HG03565 (cell line): ENCODE measurements around the gene TMEM123.

ENCODE experiments used
- ATAC-seq: cut with Tn5 transposase; IDR thresholded peaks from one replicate; pipeline ENCODE4 v1.9.1; 2021; ENCODE audit warnings: mild to moderate bottlenecking, moderate library complexity; ENCODE audit not compliant: unreplicated experiment

The TMEM123 gene

DNA sequence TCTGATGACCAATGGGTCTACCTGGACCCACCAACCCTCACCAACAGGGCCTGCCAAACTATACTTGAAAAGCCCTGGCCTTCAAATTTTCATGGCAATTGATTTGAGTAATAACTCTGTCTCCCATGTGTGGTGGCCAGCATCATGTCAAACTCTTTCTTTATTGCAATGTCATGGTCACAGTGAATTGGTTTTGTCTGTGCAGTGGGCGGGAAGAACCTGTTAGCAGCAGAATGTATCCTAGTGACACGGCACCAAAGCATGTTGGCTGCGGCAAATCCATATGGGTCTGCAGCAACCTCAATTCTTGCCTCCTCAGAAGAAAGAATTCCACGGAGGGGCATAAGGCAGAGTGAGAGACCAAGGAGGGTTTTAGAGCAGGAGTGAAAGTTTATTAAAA lies 19.6 kb upstream of the TMEM123 start:
- ATAC-seq = no peak

DNA sequence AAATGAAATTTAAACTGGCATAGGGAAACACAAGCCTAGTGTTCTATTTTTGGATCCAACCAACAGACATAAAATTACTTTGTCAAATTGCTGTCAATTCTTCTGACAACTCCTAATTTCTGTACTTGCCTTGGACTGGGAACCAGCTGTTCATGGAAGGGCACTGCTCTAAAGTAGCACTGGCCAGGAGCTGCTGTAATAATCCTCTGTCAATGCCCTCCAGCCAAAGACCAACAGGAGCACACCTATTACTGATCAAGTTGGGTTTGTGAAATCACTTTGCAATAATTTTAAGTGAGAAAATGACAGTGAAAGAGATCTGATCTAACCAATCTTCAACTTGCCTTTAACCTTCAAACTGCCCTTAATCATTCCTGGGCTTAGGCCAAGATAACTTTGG lies 18.9 kb upstream of the TMEM123 start:
- no peak for ATAC-seq

DNA sequence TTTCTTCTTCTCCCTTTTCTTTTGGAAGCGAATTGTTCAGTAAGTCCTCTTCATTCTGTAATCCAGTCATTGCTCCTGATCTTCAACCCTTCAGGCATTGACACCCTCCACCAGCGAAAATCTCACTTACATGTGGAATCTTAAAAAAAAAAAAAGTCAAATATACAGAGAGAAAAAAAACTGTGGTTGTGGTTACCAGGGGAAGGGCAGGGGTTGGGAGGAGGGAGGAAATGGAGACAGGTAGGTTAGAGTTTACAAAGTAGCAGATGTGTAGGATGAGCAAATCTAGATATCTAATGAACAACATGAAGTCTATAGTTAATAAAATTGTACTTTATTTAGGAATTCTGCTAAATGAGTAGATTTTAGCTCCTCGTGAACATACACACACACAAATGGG lies 17.7 kb upstream of the TMEM123 start:
- no peak for ATAC-seq

- ATAC-seq = no peak
These were observed 16.7 kb upstream of the TMEM123 start for GRCh38 chr11:102469196-102469821.

GRCh38 chr11:102468616-102469195 lies 16.1 kb upstream of the TMEM123 start:
- no peak for ATAC-seq

DNA sequence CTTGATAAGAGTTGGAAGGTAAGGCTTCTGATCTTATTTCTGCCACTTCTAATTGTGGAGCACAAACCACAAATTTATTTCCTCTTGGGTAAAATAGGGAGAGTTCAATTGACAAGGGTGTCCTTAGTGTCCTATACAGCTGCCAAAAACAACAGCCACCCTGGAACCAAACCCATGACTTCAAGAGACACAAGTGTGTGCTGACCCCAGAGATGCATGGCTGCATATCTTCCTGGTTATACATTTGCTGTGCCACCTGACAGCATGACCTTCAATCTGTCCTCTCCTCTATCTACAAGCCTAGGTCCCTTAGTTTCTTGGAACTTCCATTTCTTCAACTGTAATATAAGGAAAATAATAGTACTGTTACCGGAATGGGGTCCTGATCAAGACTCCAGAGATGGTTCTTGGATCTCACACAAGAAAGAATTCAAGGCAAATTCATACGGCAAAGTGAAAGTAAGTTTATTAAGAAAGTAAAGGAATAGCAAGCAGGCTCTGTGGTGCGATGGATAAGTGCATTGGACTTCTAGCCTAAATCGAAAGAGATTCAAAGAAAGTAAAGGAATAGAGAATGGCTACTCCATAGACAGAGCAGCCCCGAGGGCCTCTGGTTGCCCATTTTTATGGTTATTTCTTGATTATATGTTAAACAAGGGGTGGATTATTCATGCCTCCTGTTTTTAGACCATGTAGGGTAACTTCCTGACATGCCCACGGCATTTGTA lies 15.5 kb upstream of the TMEM123 start:
- no peak for ATAC-seq

DNA sequence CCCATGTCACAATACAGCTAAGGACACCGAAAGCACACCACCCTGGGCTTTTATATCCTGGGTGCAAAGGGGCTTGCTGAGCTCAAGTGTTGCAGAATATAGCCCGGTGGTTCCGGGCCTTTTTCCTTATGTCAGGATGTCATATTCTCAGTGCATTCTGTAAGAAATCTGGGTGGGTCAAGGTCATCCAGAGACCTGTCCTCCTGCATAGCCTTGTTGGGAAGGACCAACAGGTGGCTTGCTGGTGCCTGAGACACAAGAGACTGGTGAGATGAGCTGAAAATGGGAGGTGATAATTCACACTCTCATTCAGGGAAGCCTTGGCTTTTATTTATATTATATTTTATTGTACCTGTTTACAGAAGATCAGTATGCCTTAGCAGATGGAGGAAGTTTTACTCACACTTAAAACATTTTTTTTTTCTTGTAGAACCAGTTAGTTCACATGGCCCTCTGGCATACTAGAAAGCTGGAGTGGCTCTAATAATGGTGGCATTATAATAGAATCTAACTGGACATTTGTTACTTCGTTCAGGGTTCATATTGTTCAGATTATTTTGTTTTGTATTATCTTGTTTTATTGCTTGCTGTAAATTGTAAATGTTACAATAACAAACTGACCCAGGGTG lies 14.6 kb upstream of the TMEM123 start:
- ATAC-seq = no peak

DNA sequence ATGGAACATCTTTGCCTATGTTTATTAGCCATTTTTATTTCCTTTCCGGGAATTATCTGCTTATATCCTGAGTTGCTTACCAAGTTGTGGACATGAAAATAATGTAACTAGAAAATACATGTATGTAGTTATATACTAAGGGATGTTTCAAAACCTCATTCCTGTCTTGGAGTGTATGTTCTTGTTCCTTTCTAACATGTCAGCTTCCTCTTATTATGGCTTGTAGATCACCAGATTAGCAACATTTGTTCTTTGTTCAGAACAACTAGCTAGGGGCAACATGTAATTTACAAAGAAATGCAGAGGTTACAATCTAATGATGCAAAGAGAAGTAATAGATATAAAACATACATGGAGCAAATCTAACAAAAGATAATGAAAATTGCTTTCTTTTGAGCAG lies 13.1 kb upstream of the TMEM123 start:
- no peak for ATAC-seq

- no peak for ATAC-seq
These were observed 12.4 kb upstream of the TMEM123 start for GRCh38 chr11:102464859-102465500.

- no peak for ATAC-seq
These were observed 11.5 kb upstream of the TMEM123 start for GRCh38 chr11:102464037-102464436.

GRCh38 chr11:102462610-102463009 lies 10.0 kb upstream of the TMEM123 start:
- no peak for ATAC-seq

DNA sequence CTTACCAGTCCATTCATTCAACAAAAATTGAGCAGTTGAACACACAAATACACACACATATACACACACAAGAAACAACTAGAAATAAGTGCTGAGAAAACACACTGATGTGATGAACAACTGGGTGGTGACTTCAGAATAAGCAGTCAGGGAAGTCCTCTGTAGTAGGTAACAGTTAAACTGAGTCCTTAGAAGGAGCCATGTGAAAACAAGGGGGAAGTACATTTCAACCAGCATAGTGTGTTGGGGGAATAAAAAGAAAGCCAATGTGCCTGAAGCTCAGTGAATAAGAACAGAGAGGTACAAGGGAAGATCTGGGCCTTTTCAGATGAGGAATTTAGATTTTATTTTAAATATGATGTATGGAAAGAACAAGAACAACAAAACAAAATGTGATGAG lies 6.8 kb upstream of the TMEM123 start:
- ATAC-seq = no peak

- no peak for ATAC-seq
These were observed 6.0 kb upstream of the TMEM123 start for GRCh38 chr11:102458548-102458947.

DNA sequence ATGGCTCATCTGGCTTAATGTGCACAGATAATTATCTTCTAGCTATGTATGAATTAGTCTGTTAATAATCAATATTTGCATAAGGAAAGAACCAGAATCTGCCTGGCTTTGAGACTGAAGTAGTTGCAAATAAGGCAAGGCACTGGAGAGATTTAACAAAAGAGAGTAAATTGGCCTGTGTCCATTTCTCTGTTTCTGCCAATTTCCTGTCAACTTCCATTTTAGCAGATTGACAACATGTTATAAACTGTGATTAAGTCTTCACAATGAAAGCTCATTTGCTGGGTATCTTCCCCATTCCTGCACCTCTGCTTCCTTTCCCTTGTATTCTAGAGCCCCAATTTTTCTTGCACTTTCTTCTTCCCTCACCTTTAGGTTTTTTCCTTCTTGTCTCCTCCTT lies 5.3 kb upstream of the TMEM123 start:
- ATAC-seq = no peak

GRCh38 chr11:102457056-102457677 lies 4.6 kb upstream of the TMEM123 start:
- no peak for ATAC-seq

DNA sequence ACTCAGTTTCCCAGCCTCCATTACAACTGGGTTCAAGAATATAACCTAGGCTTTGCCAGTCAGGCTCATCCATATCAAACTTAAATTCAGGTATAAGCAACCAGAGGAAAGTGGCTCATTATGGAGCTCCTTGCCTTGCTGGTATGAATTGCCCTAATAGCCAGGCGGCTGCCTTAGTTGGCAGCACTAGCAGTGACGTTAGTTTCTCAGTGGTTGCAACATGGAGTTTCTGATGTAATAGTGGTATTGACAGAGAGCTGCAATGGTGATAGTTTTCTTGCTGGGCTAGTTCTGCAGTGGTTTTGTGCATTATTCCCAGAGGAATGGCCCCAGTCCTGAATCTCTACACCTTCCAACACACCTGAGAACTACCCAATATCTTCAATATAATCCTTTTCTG lies 3.8 kb upstream of the TMEM123 start:
- ATAC-seq = no peak

DNA sequence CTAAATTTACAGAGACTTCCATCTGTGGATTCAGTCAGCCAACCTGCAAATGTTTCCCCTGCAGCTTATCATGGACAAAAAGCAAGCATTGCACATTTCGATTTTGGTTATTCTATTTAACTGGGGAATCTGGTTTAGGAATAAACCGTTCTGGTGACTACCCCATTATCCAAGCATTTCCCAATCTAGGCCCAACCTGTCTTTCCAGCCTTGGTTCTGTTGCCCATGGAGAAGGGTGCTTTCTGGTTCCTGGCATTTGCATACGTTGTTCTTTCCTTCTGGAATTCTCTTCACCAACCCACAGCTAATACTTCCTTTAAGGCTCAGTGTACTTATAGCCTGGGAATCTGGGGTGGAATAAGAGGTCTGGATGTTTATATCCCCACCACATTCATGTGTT lies 1.4 kb upstream of the TMEM123 start:
- no peak for ATAC-seq

DNA sequence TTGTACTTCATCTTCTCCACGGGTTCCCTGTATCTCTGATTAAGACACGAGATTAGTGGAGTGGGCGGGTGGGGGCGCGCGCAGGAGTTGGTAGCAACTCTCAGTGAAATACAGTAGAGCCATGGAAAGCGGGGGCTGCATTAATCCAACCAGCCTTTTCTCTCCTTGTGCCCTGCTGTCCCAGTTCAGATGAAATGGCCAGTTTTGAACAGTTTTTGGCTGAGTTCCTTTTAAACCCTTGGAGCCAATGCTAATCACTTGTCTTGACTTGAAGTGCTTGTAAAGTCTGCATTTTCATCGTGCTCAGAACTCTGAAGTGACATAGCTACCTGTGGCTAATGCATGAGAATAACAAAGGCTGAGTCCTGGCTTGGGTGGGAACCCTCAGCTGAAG lies 734 bp upstream of the TMEM123 start:
- ATAC-seq = no peak

DNA sequence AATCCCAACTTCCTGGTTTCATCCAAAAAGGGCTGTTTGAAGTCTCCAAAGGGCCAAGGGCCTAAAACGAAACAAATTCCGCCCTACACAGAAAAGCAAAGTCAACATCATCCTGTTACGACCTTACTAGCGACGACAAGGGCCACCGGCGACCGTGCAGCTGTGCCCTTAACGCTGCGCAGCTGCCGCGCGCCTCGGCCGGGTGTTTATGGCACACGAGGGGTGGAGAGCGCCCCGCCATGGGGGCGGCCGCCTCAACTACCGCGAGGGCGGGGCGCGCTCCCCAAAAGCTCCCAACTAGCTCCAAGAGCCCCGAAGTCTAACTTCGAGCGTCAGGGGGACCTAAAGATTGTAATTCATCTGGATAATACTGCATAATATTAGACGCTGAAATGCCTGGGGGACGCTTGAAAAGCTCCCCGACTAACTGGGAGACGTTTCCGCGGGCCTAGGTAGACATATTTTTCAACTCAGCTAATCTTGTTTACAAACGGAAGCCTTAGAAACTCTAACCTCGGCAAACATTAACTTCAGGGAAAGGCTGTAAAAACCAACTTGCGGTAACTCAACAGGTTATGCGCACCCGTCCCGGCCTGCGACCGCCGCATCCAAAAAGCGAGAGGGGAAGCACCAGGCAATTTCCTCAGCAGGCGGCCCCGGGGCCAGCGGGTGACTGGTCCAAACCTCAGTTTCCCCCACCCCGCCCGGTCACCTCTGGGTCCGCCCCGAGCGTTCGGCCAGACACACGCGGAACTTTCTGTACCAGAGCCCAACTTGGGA lies 694 bp downstream of the TMEM123 start:
- peak; percentile 55 for ATAC-seq

DNA sequence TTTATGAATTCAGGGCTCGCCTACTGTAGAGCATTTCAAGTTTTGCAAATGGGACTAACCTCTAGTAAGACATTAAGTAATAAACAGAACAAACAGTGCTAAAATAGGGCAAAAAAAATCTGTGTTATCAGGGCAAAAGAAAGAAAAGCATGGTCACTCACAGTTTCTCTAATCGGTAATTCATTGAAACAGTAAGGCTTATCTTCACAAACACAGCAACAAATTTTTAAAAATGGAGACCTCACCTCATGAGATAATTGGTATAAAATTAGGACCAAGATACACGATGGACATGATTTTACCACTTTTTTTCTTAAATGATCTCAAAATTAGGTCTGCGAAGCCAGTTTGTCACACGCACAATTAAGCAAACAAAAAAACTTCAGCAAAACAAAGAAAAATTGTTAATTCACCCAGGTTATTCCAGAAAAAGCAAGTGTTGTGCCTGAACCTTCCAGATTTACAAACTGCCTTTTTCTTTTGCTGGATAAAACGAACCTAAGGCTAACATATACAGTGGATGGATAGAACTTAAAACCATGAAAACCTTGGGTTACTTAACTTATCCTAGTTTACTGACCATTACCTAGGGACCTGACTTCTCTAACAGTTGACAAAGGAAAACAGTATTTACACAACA lies 1.4 kb downstream of the TMEM123 start:
- ATAC-seq = no peak
